HG03432 (cell line): ENCODE data around the gene SPSB2.
"Not testable (repeated sequence)": the region's sequence is repeated elsewhere in the genome, so short reads cannot be mapped to it uniquely, and the experiment has no call there.

Experiments
- ATAC-seq: cut with Tn5 transposase; IDR thresholded peaks from one replicate; pipeline ENCODE4 v1.9.1; 2021; ENCODE audit warnings: mild to moderate bottlenecking, moderate library complexity; ENCODE audit not compliant: unreplicated experiment

The SPSB2 gene

GRCh38 chr12:6902448-6902847 is 29.3 kb upstream of the SPSB2 start:
- ATAC-seq: no peak

GRCh38 chr12:6899837-6900519 is 26.9 kb upstream of the SPSB2 start:
- ATAC-seq: no peak

- ATAC-seq: no peak
These were observed 26.3 kb upstream of the SPSB2 start for GRCh38 chr12:6899427-6899826.

- ATAC-seq: no peak
These were observed 23.8 kb upstream of the SPSB2 start for GRCh38 chr12:6896846-6897435.

GRCh38 chr12:6894321-6894720 is 21.2 kb upstream of the SPSB2 start:
- ATAC-seq: no peak

GRCh38 chr12:6892683-6893082 is 19.6 kb upstream of the SPSB2 start:
- not testable (repeated sequence) for ATAC-seq

GRCh38 chr12:6891646-6892001 is 18.5 kb upstream of the SPSB2 start:
- no peak for ATAC-seq

GRCh38 chr12:6890789-6891645 is 17.9 kb upstream of the SPSB2 start:
- peak; percentile 93 for ATAC-seq

GRCh38 chr12:6889775-6890573 is 16.9 kb upstream of the SPSB2 start:
- ATAC-seq: not testable (repeated sequence)

GRCh38 chr12:6888794-6889193 is 15.7 kb upstream of the SPSB2 start:
- ATAC-seq: not testable (repeated sequence)

- ATAC-seq: no peak
These were observed 15.3 kb upstream of the SPSB2 start for GRCh38 chr12:6888360-6888759.

GRCh38 chr12:6887460-6887859 is 14.4 kb upstream of the SPSB2 start:
- no peak for ATAC-seq

- ATAC-seq: not testable (repeated sequence)
These were observed 13.3 kb upstream of the SPSB2 start for GRCh38 chr12:6886206-6886999.

GRCh38 chr12:6884539-6884938 is 11.4 kb upstream of the SPSB2 start:
- no peak for ATAC-seq

GRCh38 chr12:6883683-6884082 is 10.6 kb upstream of the SPSB2 start:
- ATAC-seq: no peak

- ATAC-seq: no peak
These were observed 10.1 kb upstream of the SPSB2 start for GRCh38 chr12:6883252-6883651.

GRCh38 chr12:6879824-6880223 is 6.7 kb upstream of the SPSB2 start:
- ATAC-seq: not testable (repeated sequence)

GRCh38 chr12:6874015-6874368 is 889 bp upstream of the SPSB2 start:
- not testable (repeated sequence) for ATAC-seq

GRCh38 chr12:6872073-6873048 is 742 bp downstream of the SPSB2 start:
- ATAC-seq: peak; percentile 36
